ENCODE data around the gene TRAF3. TPM values are rescaled to one million over a fixed set of nuclear protein-coding genes. Genes with fewer than 3 reads are reported as not detected.

The TRAF3 gene
- total and polyA plus RNA-seq, 2 donors, result 9.2 to 14.6 TPM

DNA sequence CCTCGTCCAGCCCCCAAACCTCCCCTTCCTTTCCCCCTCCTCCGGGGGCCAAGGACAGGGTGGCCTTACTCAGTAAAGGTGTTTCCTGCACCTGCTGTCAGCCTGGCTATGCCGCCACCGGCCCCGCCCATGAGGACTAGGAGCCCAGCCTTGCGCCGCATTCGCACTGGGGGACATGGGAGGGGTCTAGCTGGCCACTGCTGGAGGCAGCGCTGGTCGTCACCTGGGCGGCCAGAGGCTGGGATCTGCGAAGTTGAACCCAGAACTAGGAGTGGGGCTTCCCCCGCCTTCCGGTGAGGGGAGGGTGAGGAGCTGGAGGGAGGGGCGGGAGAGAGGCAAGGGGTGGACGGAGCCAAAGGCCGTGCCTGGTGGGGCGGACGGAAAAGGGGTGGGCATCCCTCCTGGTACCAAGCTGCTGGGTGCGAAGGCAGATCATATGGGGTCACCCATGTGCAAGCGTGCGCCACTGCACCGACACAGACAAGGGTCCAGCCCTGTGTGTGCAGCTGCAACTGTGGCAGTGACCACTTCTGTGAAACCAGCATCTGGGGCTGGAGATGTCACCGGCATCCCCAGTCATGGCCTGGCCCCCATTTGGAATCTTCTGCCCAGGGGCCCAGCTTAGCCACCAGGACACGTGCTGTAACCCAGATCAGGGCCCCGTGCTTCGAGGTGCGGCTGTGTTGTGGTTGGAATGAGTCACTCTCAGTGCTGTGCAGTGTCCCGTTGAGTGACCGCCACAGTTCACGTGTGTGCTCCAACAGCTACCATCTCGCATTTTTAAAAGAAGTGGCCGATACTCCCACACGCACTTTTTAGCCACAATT is 153.7 kb downstream of the TRAF3 start:
- Histone ChIP-seq H3K9me3 (ENCODE audit: control insufficient read depth in 2 of 2, insufficient read depth in 1 of 2, low read length in 1 of 2) (peaks cover 0 to 6% of the 10 kb centered on the region in 2 donors), H3K27ac (ENCODE audit: low read depth in 1 of 2, low read length in 1 of 2) (no peak overlapping the region), H3K27me3 (ENCODE audit: control insufficient read depth in 2 of 2, insufficient read depth in 1 of 2, low read length in 1 of 2) (peaks cover 46 to 64% of the 10 kb centered on the region in 2 donors), H3K4me1 (ENCODE audit: control insufficient read depth in 2 of 2, insufficient read depth in 2 of 2, low read length in 2 of 2) (peaks cover 12 to 21% of the 10 kb centered on the region in 2 donors), H3K36me3 (ENCODE audit: control insufficient read depth in 2 of 2, insufficient read depth in 2 of 2, low read length in 1 of 2) (no peaks in the 10 kb centered on the region), H3K4me3 (ENCODE audit: low read length in 2 of 2) (no peak overlapping the region)
- no peak for DNase-seq (ENCODE audit: low read depth in 6 of 9, low spot score in 9 of 9)
- WGBS, result 88% methylated on average over 34 of the region's 34 CpGs

DNA sequence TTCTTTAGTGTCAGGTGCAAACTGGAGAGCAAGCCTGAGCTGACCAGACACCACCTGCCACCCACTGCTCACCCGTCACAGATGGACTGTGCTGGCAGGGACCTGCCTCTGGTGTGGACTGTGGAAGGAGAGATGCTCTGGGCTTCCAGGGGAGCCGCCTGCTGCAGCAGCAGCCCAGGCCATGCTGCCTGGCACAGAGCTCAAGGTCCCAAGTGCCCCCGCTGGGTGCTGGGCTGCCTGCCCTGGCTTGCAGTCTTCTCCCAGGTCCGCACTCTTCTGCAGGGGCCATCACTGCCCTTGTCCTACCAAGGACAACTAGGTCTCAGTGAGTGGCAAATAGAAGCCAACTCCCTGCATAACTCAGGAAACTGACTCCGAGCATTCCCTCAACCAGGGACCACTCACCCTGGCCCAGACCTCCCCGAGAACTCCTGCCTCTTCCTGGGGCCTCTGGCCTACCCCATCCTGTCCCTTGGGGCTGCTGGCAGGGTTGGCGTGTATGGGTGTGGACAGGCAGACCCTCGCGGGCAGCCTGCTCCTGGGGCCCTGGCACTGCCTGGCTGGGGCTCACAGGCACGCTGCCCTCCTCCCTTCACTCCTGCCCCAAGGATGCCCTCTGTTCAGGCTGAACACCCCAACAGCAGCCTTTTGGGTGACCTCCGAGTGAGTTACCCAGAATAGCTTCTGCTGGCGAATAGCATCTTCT is 154.5 kb downstream of the TRAF3 start:
- Histone ChIP-seq H3K36me3 (ENCODE audit: control insufficient read depth in 2 of 2, insufficient read depth in 2 of 2, low read length in 1 of 2) (no peaks in the 10 kb centered on the region), H3K27ac (ENCODE audit: low read depth in 1 of 2, low read length in 1 of 2) (no peak overlapping the region), H3K9me3 (ENCODE audit: control insufficient read depth in 2 of 2, insufficient read depth in 1 of 2, low read length in 1 of 2) (peaks cover 0 to 6% of the 10 kb centered on the region in 2 donors), H3K4me3 (ENCODE audit: low read length in 2 of 2) (no peak overlapping the region), H3K27me3 (ENCODE audit: control insufficient read depth in 2 of 2, insufficient read depth in 1 of 2, low read length in 1 of 2) (peaks cover 44 to 56% of the 10 kb centered on the region in 2 donors), H3K4me1 (ENCODE audit: control insufficient read depth in 2 of 2, insufficient read depth in 2 of 2, low read length in 2 of 2) (peaks cover 12 to 21% of the 10 kb centered on the region in 2 donors)
- DNase-seq (ENCODE audit: low read depth in 6 of 9, low spot score in 9 of 9), result no peak
- WGBS, result 97% methylated on average over 12 of the region's 12 CpGs

- WGBS, result 97% methylated on average over 26 of the region's 26 CpGs
- no peak overlapping the region for H3K4me3 ChIP-seq (ENCODE audit: low read length in 2 of 2)
- H3K9me3 ChIP-seq (ENCODE audit: control insufficient read depth in 2 of 2, insufficient read depth in 1 of 2, low read length in 1 of 2), result peaks cover 0 to 6% of the 10 kb centered on the region in 2 donors
- H3K27me3 ChIP-seq (ENCODE audit: control insufficient read depth in 2 of 2, insufficient read depth in 1 of 2, low read length in 1 of 2), result peaks cover 38 to 47% of the 10 kb centered on the region in 2 donors
- no peak for DNase-seq (ENCODE audit: low read depth in 6 of 9, low spot score in 9 of 9)
- H3K36me3 ChIP-seq (ENCODE audit: control insufficient read depth in 2 of 2, insufficient read depth in 2 of 2, low read length in 1 of 2), result no peaks in the 10 kb centered on the region
- peaks cover 12 to 19% of the 10 kb centered on the region in 2 donors for H3K4me1 ChIP-seq (ENCODE audit: control insufficient read depth in 2 of 2, insufficient read depth in 2 of 2, low read length in 2 of 2)
- H3K27ac ChIP-seq (ENCODE audit: low read depth in 1 of 2, low read length in 1 of 2), result no peak overlapping the region
These were observed 155.4 kb downstream of the TRAF3 start for GRCh38 chr14:102932484-102933248.

DNA sequence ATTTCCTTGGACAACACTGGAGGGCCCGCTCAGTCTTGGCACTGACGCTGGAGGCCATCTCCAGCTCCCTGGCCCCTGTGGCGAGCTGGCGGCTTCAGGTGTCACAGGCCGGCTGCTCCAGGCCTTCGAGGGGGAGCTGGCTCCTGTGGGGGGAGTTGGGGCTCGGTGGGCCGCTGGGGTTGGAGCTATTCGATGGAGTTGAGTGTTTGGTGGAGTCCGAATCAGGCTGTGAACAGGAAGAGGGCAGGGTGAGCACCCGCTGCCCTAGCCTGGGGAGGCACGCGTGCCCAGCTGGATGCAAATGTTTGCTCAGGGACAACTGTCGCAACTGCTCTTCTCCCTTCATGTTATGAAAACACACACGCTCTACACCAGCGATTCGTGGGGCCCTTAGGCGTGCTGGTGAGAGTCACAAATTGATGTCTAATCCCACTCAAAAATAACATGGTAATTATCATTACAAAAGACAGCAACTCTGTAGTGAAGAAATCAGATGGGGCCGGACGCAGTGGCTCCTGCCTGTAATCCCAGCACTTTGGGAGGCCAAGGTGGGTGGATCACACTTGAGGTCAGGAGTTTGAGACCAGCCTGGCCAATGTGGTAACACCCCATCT is 156.5 kb downstream of the TRAF3 start:
- no peak for DNase-seq (ENCODE audit: low read depth in 6 of 9, low spot score in 9 of 9)
- 98% methylated on average over 20 of the region's 20 CpGs for WGBS
- Histone ChIP-seq H3K27ac (ENCODE audit: low read depth in 1 of 2, low read length in 1 of 2) (no peak overlapping the region), H3K36me3 (ENCODE audit: control insufficient read depth in 2 of 2, insufficient read depth in 2 of 2, low read length in 1 of 2) (no peaks in the 10 kb centered on the region), H3K9me3 (ENCODE audit: control insufficient read depth in 2 of 2, insufficient read depth in 1 of 2, low read length in 1 of 2) (peaks cover 0 to 2% of the 10 kb centered on the region in 2 donors), H3K27me3 (ENCODE audit: control insufficient read depth in 2 of 2, insufficient read depth in 1 of 2, low read length in 1 of 2) (peaks cover 30 to 36% of the 10 kb centered on the region in 2 donors), H3K4me3 (ENCODE audit: low read length in 2 of 2) (no peak overlapping the region), H3K4me1 (ENCODE audit: control insufficient read depth in 2 of 2, insufficient read depth in 2 of 2, low read length in 2 of 2) (peaks cover 9% of the 10 kb centered on the region in 2 donors)

DNA sequence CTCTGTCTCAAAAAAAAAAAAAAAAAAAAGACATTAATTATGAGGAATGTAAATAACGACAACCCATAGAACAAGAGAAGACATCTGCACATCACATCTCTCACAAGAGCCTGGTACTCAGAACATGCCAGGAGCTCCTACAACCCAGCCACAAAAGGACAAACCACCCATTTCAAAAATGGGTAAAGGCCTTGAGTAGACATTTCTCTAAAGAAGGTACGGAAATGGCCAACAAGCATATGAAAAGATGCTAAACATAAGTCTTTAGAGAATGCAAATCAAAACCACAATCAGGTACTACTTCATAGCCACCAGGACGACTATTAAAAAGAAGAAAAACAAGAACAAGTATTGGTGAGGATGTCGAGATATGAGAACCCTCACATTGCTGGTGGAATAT is 158.5 kb downstream of the TRAF3 start:
- H3K4me3 ChIP-seq (ENCODE audit: low read length in 2 of 2), result no peak overlapping the region
- no peak for DNase-seq (ENCODE audit: low read depth in 6 of 9, low spot score in 9 of 9)
- no peak overlapping the region for H3K27ac ChIP-seq (ENCODE audit: low read depth in 1 of 2, low read length in 1 of 2)
- H3K27me3 ChIP-seq (ENCODE audit: control insufficient read depth in 2 of 2, insufficient read depth in 1 of 2, low read length in 1 of 2), result peaks cover 11 to 17% of the 10 kb centered on the region in 2 donors
- no peaks in the 10 kb centered on the region for H3K4me1 ChIP-seq (ENCODE audit: control insufficient read depth in 2 of 2, insufficient read depth in 2 of 2, low read length in 2 of 2)
- no peaks in the 10 kb centered on the region for H3K36me3 ChIP-seq (ENCODE audit: control insufficient read depth in 2 of 2, insufficient read depth in 2 of 2, low read length in 1 of 2)
- no peaks in the 10 kb centered on the region for H3K9me3 ChIP-seq (ENCODE audit: control insufficient read depth in 2 of 2, insufficient read depth in 1 of 2, low read length in 1 of 2)
- 93% methylated on average over 4 of the region's 4 CpGs for whole genome bisulfite sequencing

DNA sequence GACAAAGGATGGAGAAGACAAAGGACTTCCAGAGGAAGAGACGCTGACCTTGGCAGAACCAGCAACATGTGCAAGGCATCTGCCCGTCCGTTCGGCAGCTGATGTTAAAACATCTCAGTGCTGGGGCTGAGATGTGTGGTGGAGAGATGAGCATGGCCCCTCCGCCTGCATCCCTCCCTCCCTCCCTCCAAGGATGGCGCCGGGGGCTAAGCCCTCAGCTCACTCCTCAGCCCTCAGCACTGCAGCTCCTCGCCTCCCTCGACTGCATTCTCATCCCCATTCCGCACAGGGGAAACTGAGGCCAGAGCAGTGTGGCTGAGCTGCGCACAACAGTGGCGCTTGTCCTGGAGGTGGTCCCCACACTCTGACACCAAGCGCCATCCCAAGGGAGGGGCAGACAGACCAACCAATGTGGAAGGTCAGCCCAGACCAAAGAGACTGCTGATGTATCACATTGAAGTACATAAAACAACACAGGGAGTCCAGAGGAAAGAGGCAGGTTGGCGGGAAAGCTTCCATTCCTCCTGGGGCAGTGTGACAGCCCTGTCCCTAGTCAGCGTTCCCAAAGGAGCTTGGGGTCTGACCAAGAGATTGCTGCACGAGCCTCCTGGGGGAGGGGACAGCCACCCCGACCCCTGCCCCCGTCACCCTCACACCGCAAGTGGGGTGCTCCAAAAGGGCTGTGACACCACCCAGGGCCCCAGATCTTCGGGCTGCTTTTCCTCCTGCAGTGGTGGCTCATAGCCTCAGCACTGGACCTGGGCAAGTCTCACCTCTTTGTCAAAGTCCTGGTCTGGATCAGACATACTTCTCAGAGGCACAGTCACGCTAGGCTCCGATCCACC is 160.3 kb downstream of the TRAF3 start:
- Histone ChIP-seq H3K27me3 (ENCODE audit: control insufficient read depth in 2 of 2, insufficient read depth in 1 of 2, low read length in 1 of 2) (peaks cover 0 to under 1% of the 10 kb centered on the region in 2 donors), H3K4me3 (ENCODE audit: low read length in 2 of 2) (no peak overlapping the region), H3K4me1 (ENCODE audit: control insufficient read depth in 2 of 2, insufficient read depth in 2 of 2, low read length in 2 of 2) (no peaks in the 10 kb centered on the region), H3K27ac (ENCODE audit: low read depth in 1 of 2, low read length in 1 of 2) (no peak overlapping the region), H3K36me3 (ENCODE audit: control insufficient read depth in 2 of 2, insufficient read depth in 2 of 2, low read length in 1 of 2) (peaks cover 0 to 3% of the 10 kb centered on the region in 2 donors), H3K9me3 (ENCODE audit: control insufficient read depth in 2 of 2, insufficient read depth in 1 of 2, low read length in 1 of 2) (no peaks in the 10 kb centered on the region)
- WGBS, result 97% methylated on average over 22 of the region's 22 CpGs
- DNase-seq (ENCODE audit: low read depth in 6 of 9, low spot score in 9 of 9), result no peak

GRCh38 chr14:102938191-102938590 is 160.9 kb downstream of the TRAF3 start:
- H3K27me3 ChIP-seq (ENCODE audit: control insufficient read depth in 2 of 2, insufficient read depth in 1 of 2, low read length in 1 of 2), result no peaks in the 10 kb centered on the region
- no peaks in the 10 kb centered on the region for H3K9me3 ChIP-seq (ENCODE audit: control insufficient read depth in 2 of 2, insufficient read depth in 1 of 2, low read length in 1 of 2)
- WGBS, result 97% methylated on average over 12 of the region's 12 CpGs
- no peak overlapping the region for H3K4me3 ChIP-seq (ENCODE audit: low read length in 2 of 2)
- H3K4me1 ChIP-seq (ENCODE audit: control insufficient read depth in 2 of 2, insufficient read depth in 2 of 2, low read length in 2 of 2), result no peaks in the 10 kb centered on the region
- peaks cover 0 to 3% of the 10 kb centered on the region in 2 donors for H3K36me3 ChIP-seq (ENCODE audit: control insufficient read depth in 2 of 2, insufficient read depth in 2 of 2, low read length in 1 of 2)
- no peak overlapping the region for H3K27ac ChIP-seq (ENCODE audit: low read depth in 1 of 2, low read length in 1 of 2)
- no peak for DNase-seq (ENCODE audit: low read depth in 6 of 9, low spot score in 9 of 9)

- Histone ChIP-seq H3K36me3 (ENCODE audit: control insufficient read depth in 2 of 2, insufficient read depth in 2 of 2, low read length in 1 of 2) (peaks cover 3% of the 10 kb centered on the region in 2 donors), H3K4me1 (ENCODE audit: control insufficient read depth in 2 of 2, insufficient read depth in 2 of 2, low read length in 2 of 2) (no peaks in the 10 kb centered on the region), H3K27me3 (ENCODE audit: control insufficient read depth in 2 of 2, insufficient read depth in 1 of 2, low read length in 1 of 2) (no peaks in the 10 kb centered on the region), H3K4me3 (ENCODE audit: low read length in 2 of 2) (no peak overlapping the region), H3K9me3 (ENCODE audit: control insufficient read depth in 2 of 2, insufficient read depth in 1 of 2, low read length in 1 of 2) (no peaks in the 10 kb centered on the region), H3K27ac (ENCODE audit: low read depth in 1 of 2, low read length in 1 of 2) (no peak overlapping the region)
- WGBS, result 98% methylated on average over 18 of the region's 18 CpGs
- no peak for DNase-seq (ENCODE audit: low read depth in 6 of 9, low spot score in 9 of 9)
These were observed 162.1 kb downstream of the TRAF3 start for GRCh38 chr14:102939329-102939728.
